HG02981 (cell line): ENCODE measurements around the gene DDX27.
"Not testable (repeated sequence)": the region's sequence is repeated elsewhere in the genome, so short reads cannot be mapped to it uniquely, and the experiment has no call there.

Experiments
- ATAC-seq: cut with Tn5 transposase; IDR thresholded peaks from one replicate; pipeline ENCODE4 v1.9.1; 2021; ENCODE audit warnings: mild to moderate bottlenecking, moderate library complexity; ENCODE audit not compliant: unreplicated experiment

DDX27 gene, protein sequence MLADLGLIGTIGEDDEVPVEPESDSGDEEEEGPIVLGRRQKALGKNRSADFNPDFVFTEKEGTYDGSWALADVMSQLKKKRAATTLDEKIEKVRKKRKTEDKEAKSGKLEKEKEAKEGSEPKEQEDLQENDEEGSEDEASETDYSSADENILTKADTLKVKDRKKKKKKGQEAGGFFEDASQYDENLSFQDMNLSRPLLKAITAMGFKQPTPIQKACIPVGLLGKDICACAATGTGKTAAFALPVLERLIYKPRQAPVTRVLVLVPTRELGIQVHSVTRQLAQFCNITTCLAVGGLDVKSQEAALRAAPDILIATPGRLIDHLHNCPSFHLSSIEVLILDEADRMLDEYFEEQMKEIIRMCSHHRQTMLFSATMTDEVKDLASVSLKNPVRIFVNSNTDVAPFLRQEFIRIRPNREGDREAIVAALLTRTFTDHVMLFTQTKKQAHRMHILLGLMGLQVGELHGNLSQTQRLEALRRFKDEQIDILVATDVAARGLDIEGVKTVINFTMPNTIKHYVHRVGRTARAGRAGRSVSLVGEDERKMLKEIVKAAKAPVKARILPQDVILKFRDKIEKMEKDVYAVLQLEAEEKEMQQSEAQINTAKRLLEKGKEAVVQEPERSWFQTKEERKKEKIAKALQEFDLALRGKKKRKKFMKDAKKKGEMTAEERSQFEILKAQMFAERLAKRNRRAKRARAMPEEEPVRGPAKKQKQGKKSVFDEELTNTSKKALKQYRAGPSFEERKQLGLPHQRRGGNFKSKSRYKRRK

DNA sequence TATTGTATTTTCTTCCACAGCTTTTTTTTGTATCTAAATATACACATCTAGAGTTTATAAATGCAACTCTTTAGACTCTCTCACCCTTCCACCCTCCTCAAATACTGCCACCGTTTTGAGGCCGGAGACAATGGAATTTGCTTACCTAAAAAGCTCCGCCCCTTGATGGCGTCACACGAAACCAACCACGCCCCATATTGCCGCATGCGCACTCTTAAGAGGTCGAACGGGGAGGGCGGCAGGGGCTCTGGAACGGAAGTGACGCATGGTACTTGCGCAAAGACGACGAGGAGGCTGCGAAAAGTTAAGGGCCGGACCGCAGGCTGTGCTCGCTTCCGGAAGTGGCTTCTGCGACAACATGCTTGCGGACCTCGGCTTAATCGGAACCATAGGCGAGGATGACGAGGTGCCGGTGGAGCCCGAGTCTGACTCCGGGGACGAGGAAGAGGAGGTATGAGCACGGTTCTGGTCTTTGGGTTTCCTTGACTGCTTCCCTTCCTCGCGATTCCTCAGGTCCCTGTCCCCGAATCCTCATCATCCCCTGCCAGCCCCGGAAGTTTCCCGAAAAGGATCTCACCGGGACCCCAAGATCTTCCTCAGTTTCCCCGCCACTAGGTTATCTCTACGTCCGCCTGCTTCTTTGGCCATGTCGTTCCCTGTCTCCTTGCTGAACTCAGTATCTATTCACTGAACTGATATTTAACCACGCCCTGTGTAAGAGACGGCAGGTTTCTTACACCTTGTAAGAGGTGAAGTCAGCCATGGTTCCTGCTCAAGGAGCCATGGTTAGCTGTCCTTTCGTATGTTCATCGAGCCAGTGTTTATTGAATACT lies at the start of gene DDX27:
Gene DDX27, plus strand, starts transcription at position 326 of the 833 bp plus-strand sequence. Its CDS starts 33 bp downstream, at position 359.
- ATAC-seq: peak; percentile 88

GRCh38 chr20:49169547-49169946 lies 49.7 kb upstream of the DDX27 start:
- no peak for ATAC-seq

- no peak for ATAC-seq
Observed at GRCh38 chr20:49170714-49171113, 48.5 kb upstream of the DDX27 start.

DNA sequence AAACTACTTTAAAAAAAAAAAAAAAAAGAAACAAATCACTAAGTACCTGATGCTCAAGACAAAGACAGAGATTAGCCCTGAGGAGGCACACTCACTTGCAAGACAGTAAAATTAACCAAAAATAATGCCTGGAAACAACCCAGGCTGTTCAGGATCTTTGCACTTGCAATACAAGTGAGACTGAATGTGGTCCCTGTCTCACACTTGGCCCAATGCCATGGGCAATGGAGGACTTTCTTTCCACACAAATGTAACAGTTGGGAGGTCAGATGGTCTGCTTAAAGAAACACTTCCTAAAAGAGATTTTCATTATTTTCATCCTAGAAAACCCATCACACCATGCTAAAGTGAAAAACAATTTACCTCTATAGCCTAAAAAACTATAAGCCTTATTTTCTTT lies 47.3 kb upstream of the DDX27 start:
- no peak for ATAC-seq

DNA sequence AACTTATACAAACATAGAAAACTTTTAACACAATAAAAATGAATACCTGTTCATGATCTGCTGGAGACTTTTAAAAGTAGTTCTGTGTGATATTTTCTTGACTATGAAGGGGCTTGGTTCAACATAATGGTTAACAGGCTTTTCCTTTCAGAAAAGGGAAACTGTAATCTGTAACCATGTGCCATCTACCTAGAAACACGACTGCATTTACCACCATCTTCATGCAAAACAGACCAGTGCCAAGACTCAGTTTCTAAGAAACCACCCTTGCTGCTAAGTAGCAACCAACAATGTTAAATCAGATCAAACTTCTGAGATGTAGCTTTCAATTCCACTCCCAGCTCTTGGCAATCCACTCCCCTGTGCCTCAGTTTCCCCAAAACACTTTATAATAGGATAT lies 46.8 kb upstream of the DDX27 start:
- peak; percentile 56 for ATAC-seq

- no peak for ATAC-seq
Observed at GRCh38 chr20:49174183-49174582, 45.0 kb upstream of the DDX27 start.

GRCh38 chr20:49179368-49180277 lies 39.6 kb upstream of the DDX27 start:
- peak; percentile 83 for ATAC-seq

DNA sequence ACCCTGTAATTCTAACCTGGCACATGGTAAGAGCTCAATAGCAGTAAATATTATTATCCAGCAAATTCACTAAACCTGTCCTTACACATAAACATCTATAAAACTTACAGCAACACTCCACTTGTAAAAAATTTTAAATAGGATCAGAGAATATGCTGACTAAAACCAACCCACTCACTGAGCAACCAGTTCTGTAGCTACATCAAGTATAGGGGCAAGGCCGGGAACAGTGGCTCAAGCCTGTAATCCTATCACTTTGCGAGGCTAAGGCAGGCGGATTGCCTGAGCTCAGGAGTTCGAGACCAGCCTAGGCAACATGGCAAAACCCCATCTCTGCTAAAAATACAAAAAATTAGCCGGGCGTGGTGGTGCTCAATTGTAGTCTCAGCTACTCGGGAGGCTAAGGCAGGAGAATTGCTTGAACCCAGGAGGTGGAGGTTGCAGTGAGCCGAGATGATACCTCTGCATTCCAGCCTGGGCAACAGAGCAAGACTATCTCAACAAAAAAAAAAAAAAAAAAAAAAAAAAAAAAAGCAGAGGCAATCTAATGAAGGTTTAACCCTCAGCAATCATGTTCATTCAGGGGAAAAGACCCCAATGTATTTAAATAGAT lies 37.8 kb upstream of the DDX27 start:
- no peak for ATAC-seq

DNA sequence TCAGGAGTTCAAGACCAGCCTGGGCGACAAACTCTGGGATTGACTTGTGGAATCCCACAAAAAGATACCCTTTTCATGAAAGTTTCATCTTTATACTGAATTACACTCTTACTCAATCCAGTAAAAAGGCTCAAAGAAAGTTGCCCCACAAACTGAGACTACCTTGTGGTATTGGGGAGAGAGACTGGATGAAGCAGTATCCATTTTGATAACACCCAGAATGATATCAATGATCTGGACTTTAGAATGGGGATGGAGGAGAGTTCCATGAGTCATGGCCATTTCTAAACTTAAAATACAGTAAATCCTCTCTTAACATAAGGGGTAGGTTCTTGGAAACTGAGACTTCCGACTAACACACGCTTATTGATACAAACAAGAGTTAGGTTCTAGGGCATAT lies 35.8 kb upstream of the DDX27 start:
- no peak for ATAC-seq

- ATAC-seq: not testable (repeated sequence)
Observed at GRCh38 chr20:49184084-49184501, 35.1 kb upstream of the DDX27 start.

- no peak for ATAC-seq
Observed at GRCh38 chr20:49184691-49185070, 34.5 kb upstream of the DDX27 start.

DNA sequence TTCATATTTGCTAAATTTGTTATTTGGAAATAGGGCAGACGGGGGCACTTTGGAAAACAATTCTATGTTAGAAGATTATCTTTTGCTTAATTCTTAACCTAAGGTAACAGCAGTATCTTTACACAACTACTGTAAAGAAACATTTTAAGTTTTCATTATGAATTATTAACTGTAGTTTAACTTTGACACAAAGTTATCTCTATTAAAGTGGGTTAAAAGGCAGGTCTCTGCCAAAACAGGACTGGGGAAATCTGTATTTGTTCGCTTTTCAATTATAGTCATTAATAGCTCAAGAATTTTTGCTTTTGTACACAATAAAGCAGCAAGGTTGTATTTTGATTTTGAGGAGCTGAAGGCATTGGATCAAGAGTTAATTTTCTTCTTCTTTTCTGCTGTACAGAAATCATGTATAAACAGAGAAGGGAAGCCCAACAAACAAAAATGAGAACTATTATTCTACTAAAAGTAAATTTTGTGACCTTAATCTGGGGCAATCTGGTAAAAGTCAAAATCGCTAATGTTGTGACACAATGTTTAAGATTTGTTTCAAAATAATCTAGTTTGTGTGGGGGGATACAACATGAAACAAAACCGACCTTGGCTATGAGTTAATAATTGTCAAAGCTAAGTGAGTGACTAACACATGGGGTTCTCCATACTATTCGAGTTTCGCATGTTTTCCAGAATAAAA lies 34.0 kb upstream of the DDX27 start:
- ATAC-seq: no peak

- ATAC-seq: no peak
Observed at GRCh38 chr20:49186535-49187329, 32.5 kb upstream of the DDX27 start.

- peak; percentile 2 for ATAC-seq
Observed at GRCh38 chr20:49187330-49187850, 31.8 kb upstream of the DDX27 start.

DNA sequence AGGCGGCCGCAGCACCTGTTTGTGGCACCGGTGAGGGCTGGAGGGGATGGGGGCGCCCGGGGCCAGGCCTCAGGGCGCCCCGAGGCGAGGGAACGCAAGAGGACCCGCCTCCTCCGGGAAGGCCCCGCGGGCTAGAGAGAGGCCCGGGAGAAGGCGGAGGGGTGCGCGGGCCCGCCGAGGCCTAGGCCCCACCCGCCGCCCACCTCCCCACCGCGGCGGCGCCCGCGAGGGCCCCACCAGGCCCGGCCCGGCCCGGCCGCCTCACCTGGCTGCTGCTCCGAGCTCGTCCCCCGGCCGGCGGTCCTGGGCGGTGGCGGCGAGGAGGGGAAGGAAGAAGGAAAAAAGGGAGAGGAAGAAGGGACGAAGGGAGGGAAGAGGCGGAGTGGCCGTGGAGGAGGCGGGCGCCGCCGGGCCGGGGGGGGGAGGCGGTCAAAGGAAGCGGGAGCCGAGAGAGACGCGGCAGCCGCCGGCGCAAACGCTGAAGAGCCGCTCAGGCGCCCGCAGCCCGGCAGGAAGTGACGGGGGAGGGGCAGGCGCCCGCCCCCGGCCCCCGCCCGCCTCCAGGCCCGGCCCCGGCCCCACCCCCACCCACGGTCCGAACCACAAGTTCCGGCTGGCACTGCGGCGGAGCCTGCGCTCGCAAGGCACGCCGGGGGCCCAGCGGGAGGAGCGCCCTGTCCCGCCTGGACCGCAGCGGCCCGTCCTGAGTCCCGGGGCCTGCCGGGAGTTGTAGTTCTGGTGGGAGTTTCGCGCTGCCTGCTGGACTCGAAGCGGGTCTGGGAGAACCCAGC lies 31.2 kb upstream of the DDX27 start, which contains the start of gene STAU1:
Gene STAU1, minus strand, starts transcription at position 484 of the 791 bp plus-strand sequence. CDS start 22,133 bp downstream, outside the sequence.
- peak; percentile 90 for ATAC-seq

DNA sequence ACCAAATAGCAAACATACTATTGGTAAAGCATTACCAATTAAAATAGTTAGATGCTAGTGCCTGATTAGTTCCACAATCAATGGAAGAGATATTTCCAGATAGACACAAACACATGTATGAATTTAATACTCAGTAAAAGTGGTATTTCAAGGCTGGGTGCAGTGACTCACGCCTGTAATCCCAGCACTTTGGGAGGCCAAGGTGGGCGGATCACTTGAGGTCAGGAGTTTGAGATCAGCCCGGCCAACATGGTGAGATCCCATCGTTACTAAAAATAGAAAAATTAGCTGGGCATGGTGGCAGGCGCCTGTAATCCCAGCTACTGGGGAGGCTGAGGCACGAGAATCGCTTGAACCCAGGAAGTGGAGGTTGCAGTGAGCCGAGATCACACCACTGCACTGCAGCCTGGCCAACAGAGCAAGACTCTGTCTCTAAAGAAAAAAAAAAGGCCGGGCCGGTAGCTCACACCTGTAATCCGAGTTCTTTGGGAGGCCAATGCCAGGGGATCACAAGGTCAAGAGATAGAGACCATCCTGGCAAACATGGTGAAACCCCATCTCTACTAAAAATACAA lies 26.2 kb upstream of the DDX27 start:
- not testable (repeated sequence) for ATAC-seq
